ENCODE measurements around the gene BEND6.

DNA sequence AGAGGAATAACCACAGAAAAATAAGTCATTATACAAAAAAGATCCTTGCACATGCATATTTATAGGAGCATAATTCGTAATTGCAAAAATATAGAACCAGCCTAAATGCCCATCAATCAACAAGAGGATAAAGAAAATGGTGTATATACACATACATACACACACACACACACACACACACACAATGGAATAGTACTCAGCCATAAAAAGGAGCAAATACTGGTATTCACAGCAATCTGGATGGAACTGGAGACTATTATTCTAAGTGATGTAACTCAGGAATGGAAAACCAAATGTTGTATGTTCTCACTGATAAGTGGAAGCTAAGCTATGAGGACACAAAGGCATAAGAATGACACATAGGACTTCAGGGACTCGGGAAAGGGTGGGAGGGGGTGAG lies 89.7 kb downstream of the BEND6 start:
- TF ChIP-seq EZH2phosphoT487 (IDR thresholded peaks at IDR 0.05; ENCODE audit: low read depth) (no peak), CTCF (IDR thresholded peaks at IDR 0.05; ENCODE audit: low read depth, low read length) (no peak)
